GM23248 (cell line): ENCODE data around the gene KDM2A. TPM values are rescaled to one million over a fixed set of nuclear protein-coding genes. Genes with fewer than 3 reads are reported as not detected.

ENCODE experiments used
- DNase-seq: peaks from one replicate; pipeline ENCODE4 v3.0.0-alpha.2; 2015
- H2AFZ ChIP-seq: fragments of 200-600 bp; sonication (generic); 2 replicates; pipeline ENCODE4 v1.6.1; 2016; ENCODE audit warnings: antibody characterized with exemption
- H3F3A ChIP-seq: fragments of 200-600 bp; sonication (generic); 2 replicates; pipeline ENCODE4 v1.6.1; 2016; ENCODE audit warnings: mild to moderate bottlenecking, antibody characterized with exemption, mixed run types; ENCODE audit not compliant: insufficient read depth
- H3K27ac ChIP-seq: fragments of 200-600 bp; sonication (generic); 2 replicates; pipeline ENCODE4 v1.5.1; 2016; ENCODE audit warnings: mild to moderate bottlenecking
- H3K27me3 ChIP-seq: fragments of 200-600 bp; sonication (generic); replicated peaks from 2 replicates; pipeline ENCODE4 v1.6.1; 2016; ENCODE audit warnings: mild to moderate bottlenecking; ENCODE audit not compliant: insufficient read depth
- H3K36me3 ChIP-seq: fragments of 200-600 bp; sonication (generic); 2 replicates; pipeline ENCODE4 v1.6.1; 2016; ENCODE audit warnings: low read depth, mild to moderate bottlenecking
- H3K4me1 ChIP-seq: fragments of 200-600 bp; sonication (generic); 2 replicates; pipeline ENCODE4 v1.6.1; 2016; ENCODE audit warnings: mild to moderate bottlenecking; ENCODE audit not compliant: insufficient read depth
- H3K4me2 ChIP-seq: fragments of 200-600 bp; sonication (generic); one replicate; pipeline ENCODE4 v1.6.1; 2016; ENCODE audit warnings: mild to moderate bottlenecking; ENCODE audit not compliant: unreplicated experiment
- H3K4me3 ChIP-seq: fragments of 200-600 bp; sonication (generic); 2 replicates; pipeline ENCODE4 v1.5.1; 2016; ENCODE audit warnings: mild to moderate bottlenecking
- H3K79me2 ChIP-seq: fragments of 200-600 bp; sonication (generic); 2 replicates; pipeline ENCODE4 v1.6.1; 2016; ENCODE audit warnings: mild to moderate bottlenecking; ENCODE audit not compliant: insufficient read depth
- H3K9ac ChIP-seq: fragments of 200-600 bp; sonication (generic); 2 replicates; pipeline ENCODE4 v1.6.1; 2016; ENCODE audit warnings: mild to moderate bottlenecking
- H3K9me2 ChIP-seq: fragments of 200-600 bp; sonication (generic); 2 replicates; pipeline ENCODE4 v1.6.1; 2016; ENCODE audit warnings: mixed run types, mild to moderate bottlenecking, moderate library complexity; ENCODE audit not compliant: insufficient read depth
- H3K9me3 ChIP-seq: fragments of 200-600 bp; sonication (generic); one replicate; pipeline ENCODE4 v1.6.1; 2017; ENCODE audit warnings: low read depth
- H4K20me1 ChIP-seq: fragments of 200-600 bp; sonication (generic); 2 replicates; pipeline ENCODE4 v1.6.0; 2016; ENCODE audit not compliant: insufficient read depth
- EZH2 ChIP-seq: fragments of 200-600 bp; sonication (generic); IDR thresholded peaks from 2 replicates; pipeline ENCODE4 v1.6.1; 2018; ENCODE audit warnings: antibody characterized with exemption, mild to moderate bottlenecking; ENCODE audit not compliant: insufficient read depth, poor library complexity, severe bottlenecking
- EZH2phosphoT487 ChIP-seq: fragments of 200-600 bp; sonication (generic); IDR thresholded peaks from 2 replicates; pipeline ENCODE4 v1.6.1; 2018; ENCODE audit warnings: antibody characterized with exemption, moderate library complexity, mild to moderate bottlenecking, low read depth; ENCODE audit not compliant: insufficient read depth
- WGBS, 2 experiments: methylation state at CpG; one replicate each; pipeline ENCODE4 v1.1.6; 2015 to 2017; ENCODE audit warnings: low lambda C conversion rate in 2 of 2, low coverage in 1 of 2; ENCODE audit errors: missing lambda C conversion rate in 2 of 2; 5-methylcytosine and 5-hydroxymethylcytosine counted together
- in situ Hi-C: fragments of 300-500 bp; cut with MboI; formaldehyde crosslinking; loops from 2 replicates; pipeline ENCODE4 v1.15.0; 2020
- polyA plus RNA-seq: library from polyadenylated mRNA; unstranded; fragments of >200 nt; fragmentation: Nextera tagmentation; extraction: Ambion mirVana; gene quantifications from 2 replicates; pipeline ENCODE4 v1.2.1, GENCODE V29; 2016
- total RNA-seq: library from RNA; depleted of rRNA; stranded (reverse); fragments of >200 nt; shearing (Covaris generic); gene quantifications from 2 replicates; pipeline ENCODE4 v1.2.3, GENCODE V29; 2014

Gene KDM2A
- total and polyA plus RNA-seq, 2 experiments from 2014 or later: 12.1 to 34.4 TPM

DNA sequence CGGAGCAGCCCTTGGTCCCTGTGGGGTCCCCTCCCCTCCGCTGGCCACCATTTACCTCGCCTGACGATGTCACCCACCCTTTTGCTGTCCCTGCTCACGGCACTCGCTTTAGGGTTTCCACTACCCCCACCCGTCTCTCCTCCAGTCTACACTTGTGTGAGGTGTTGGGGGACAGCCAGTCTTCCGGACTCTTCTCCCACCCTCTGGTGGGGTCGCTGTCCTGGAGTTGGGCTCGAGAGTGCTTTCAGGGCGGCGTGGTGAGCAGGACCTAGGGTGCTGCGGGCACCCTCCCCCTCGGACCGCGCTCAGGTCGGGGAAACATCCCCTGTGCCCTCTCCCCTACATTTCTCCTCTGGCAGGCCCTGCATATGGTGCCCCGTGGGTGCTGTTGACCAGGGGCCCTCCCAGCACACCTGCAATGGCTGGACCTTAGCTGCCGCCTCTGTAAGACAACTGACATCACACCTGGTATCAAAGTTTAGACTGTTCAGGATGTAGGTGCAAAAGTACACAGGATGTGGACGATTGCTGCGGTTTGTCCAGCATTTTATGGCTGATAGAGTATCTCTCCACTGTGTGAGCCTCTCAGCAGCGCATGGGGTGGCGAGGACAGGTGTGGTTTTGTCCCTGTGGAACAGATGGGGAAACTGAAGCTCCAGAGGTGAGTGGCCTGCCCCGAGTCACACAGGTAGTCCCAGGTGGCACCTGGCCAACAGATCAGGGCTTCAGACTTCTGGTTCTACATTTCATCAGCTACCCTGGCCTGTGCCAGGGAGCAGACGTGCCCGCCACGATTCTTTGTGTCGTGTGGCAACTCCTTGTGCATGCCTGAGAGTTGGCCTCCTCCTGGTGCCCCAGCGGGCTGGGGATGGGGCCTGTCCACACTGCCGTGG lies 148.4 kb downstream of the KDM2A start:
- no peaks in the 10 kb centered on the region for H3K9me3 ChIP-seq
- no peak for DNase-seq
- H3K9ac ChIP-seq: peak overlapping the region; percentile 88
- WGBS, 2 experiments: 28 to 33% methylated on average over 30 of the region's 30 CpGs
- no peaks in the 10 kb centered on the region for H3K27me3 ChIP-seq
- H3K27ac ChIP-seq: no peak overlapping the region
- H3K4me1 ChIP-seq: peaks cover 33% of the 10 kb centered on the region
- peak overlapping the region; percentile 93 for H3K4me3 ChIP-seq
- peak overlapping the region; percentile 67; the same call in 1 of the 2 replicates for H2AFZ ChIP-seq
- in situ Hi-C loops: no loop called here
- no peaks in the 10 kb centered on the region for H3K36me3 ChIP-seq
- peak overlapping the region; percentile 94 for H3K4me2 ChIP-seq
- no peaks in the 10 kb centered on the region for H3K9me2 ChIP-seq
- H3F3A ChIP-seq: peaks cover 21% of the 10 kb centered on the region
- no peaks in the 10 kb centered on the region for H4K20me1 ChIP-seq
- peaks cover 63% of the 10 kb centered on the region for H3K79me2 ChIP-seq
- TF ChIP-seq EZH2: no peak
- TF ChIP-seq EZH2phosphoT487: no peak

- H3K4me3 ChIP-seq: peak overlapping the region; percentile 93
Measured at GRCh38 chr11:67268081-67268961, 149.3 kb downstream of the KDM2A start.

GRCh38 chr11:67268962-67269268 lies 149.9 kb downstream of the KDM2A start:
- H3K9me2 ChIP-seq: no peaks in the 10 kb centered on the region
- no peak overlapping the region for H3K27ac ChIP-seq
- no peaks in the 10 kb centered on the region for H3K27me3 ChIP-seq
- H3K79me2 ChIP-seq: peaks cover 78% of the 10 kb centered on the region
- no peak overlapping the region for H3K4me2 ChIP-seq
- H3K9ac ChIP-seq: no peak overlapping the region
- peaks cover 23% of the 10 kb centered on the region for H3K4me1 ChIP-seq
- H3K4me3 ChIP-seq: no peak overlapping the region
- in situ Hi-C loops: no loop called here
- no peaks in the 10 kb centered on the region for H3K36me3 ChIP-seq
- no peaks in the 10 kb centered on the region for H4K20me1 ChIP-seq
- 85 to 95% methylated on average over 8 to 13 of the region's 13 CpGs for WGBS, 2 experiments
- no peak overlapping the region for H2AFZ ChIP-seq
- no peak for DNase-seq
- no peaks in the 10 kb centered on the region for H3K9me3 ChIP-seq
- peaks cover 10% of the 10 kb centered on the region; the same call in 1 of the 2 replicates for H3F3A ChIP-seq
- TF ChIP-seq EZH2phosphoT487: no peak
- TF ChIP-seq EZH2: no peak

More at GRCh38 chr11:67268081-67268961, 149.3 kb downstream of the KDM2A start:
- Histone ChIP-seq H3K4me1 (peaks cover 28% of the 10 kb centered on the region), H3K9me3 (no peaks in the 10 kb centered on the region), H3K79me2 (peaks cover 72% of the 10 kb centered on the region), H2AFZ (no peak overlapping the region), H3K27ac (no peak overlapping the region), H3K9me2 (no peaks in the 10 kb centered on the region), H4K20me1 (no peaks in the 10 kb centered on the region), H3K36me3 (no peaks in the 10 kb centered on the region), H3K27me3 (no peaks in the 10 kb centered on the region), H3K9ac (peak overlapping the region; percentile 88), H3K4me2 (peak overlapping the region; percentile 94), H3F3A (peaks cover 16% of the 10 kb centered on the region)
- TF ChIP-seq EZH2phosphoT487 (no peak), EZH2 (no peak)
- in situ Hi-C loops: no loop called here
- 64 to 65% methylated on average over 21 of the region's 21 CpGs for WGBS, 2 experiments
- no peak for DNase-seq

DNA sequence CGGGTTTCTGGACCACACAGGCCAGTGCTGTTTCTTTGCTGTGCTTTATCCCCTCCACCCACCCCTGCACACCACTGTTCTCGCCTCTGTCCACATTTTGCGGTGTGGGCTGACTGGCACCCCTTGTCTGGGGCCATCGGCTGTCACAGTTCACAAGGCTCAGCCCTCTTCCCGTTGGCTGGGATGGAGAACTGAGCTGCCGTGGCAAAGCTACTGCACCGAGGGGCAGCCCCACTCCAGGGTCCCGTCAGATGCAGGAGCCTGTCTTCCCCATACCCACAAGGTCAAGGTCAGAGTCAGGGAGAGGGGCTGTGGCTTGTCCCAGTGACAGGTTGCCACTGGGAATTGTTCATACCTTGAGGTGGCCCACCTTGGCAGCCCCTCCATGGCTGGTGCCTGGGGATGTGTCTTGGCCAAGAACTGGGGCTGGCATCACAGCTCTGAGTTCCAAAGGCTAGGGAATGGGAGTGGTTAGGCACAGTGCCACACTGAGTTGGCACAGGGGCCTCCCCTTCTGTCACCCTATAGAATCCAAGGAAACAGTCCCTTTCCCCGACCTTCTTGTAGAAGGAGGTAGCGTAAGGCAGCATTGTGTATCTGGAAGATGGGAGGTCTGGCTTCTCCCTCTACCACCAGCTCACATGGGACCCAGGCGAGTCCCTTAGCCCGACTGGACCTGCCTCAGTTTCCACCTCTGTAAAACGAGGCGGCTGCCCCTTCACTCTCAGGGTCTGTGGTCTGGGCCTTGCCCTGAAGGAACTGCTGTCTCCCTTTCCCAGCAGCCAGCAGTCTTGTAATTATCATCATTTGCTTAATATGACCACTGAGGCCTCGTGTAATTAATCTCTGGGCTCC lies 150.6 kb downstream of the KDM2A start:
- H3K9ac ChIP-seq: peak overlapping the region; percentile 7; the same call in 1 of the 2 replicates
- H3K9me3 ChIP-seq: no peaks in the 10 kb centered on the region
- in situ Hi-C loops: no loop called here
- peak overlapping the region; percentile 49 for H3K4me2 ChIP-seq
- TF ChIP-seq EZH2 (no peak), EZH2phosphoT487 (no peak)
- no peaks in the 10 kb centered on the region for H3K9me2 ChIP-seq
- peaks cover 23% of the 10 kb centered on the region for H3K4me1 ChIP-seq
- DNase-seq: no peak
- peaks cover 85% of the 10 kb centered on the region for H3K79me2 ChIP-seq
- H4K20me1 ChIP-seq: no peaks in the 10 kb centered on the region
- no peak overlapping the region for H3K27ac ChIP-seq
- H3K27me3 ChIP-seq: no peaks in the 10 kb centered on the region
- 46 to 49% methylated on average over 15 of the region's 15 CpGs for WGBS, 2 experiments
- no peaks in the 10 kb centered on the region for H3K36me3 ChIP-seq
- H3F3A ChIP-seq: 0 out of 2 replicates have a peak, but pooled peaks cover 6% of the 10 kb centered on the region
- H3K4me3 ChIP-seq: 0 out of 2 replicates have a peak overlapping the region, but pooled peaks have one; percentile 26
- no peak overlapping the region for H2AFZ ChIP-seq
